ENCODE results near the gene SSC5D. TPM values are rescaled to one million over a fixed set of nuclear protein-coding genes. Genes with fewer than 3 reads are reported as not detected.

Gene SSC5D
- polyA plus RNA-seq, 3 donors: 0.08 TPM; not detected in 2

GRCh38 chr19:55543567-55543966 is 55.3 kb downstream of the SSC5D start:
- peaks cover 15 to 21% (median 21%) of the 10 kb centered on the region in 3 donors for H3K27me3 Mint-ChIP-seq (ENCODE audit: low read depth in 3 of 3)
- H3K4me3 Mint-ChIP-seq: no peak overlapping the region
- H3K27ac Mint-ChIP-seq: no peak overlapping the region
- H2AFZ ChIP-seq (ENCODE audit: insufficient read depth, low read depth, low read length, poor library complexity, severe bottlenecking): no peak overlapping the region
- no peaks in the 10 kb centered on the region for H3K9me3 ChIP-seq (replicated peaks in 1 of 2; ENCODE audit: control insufficient read depth in 1 of 2, insufficient read depth in 1 of 2, low read length in 2 of 2)
- H3K4me2 ChIP-seq (replicated peaks; ENCODE audit: extremely low read depth, low read length, poor library complexity, severe bottlenecking): no peak overlapping the region
- H3K79me2 ChIP-seq (ENCODE audit: insufficient read depth, low read length): no peaks in the 10 kb centered on the region
- H3K27ac ChIP-seq (ENCODE audit: low read depth in 1 of 2, low read length in 2 of 2): no peak overlapping the region
- no peaks in the 10 kb centered on the region for H3K27me3 ChIP-seq (ENCODE audit: control insufficient read depth in 2 of 2, insufficient read depth in 2 of 2, low read length in 2 of 2)
- H3K4me1 Mint-ChIP-seq: peaks cover 7% of the 10 kb centered on the region
- H3K9me3 Mint-ChIP-seq: peaks cover 0 to 5% (median 0%) of the 10 kb centered on the region in 7 donors
- DNase-seq: no peak
- H4K20me1 ChIP-seq (ENCODE audit: insufficient read depth, low read length): no peaks in the 10 kb centered on the region
- no peak for TF ChIP-seq CTCF (IDR thresholded peaks at IDR 0.05)
- H3K4me3 ChIP-seq (replicated peaks in 1 of 3; ENCODE audit: low read depth in 2 of 3, low read length in 3 of 3): no peak overlapping the region
- no peaks in the 10 kb centered on the region for H3K36me3 Mint-ChIP-seq
- intact Hi-C loops (cut with micrococcal nuclease): no loop called here
- peaks cover 0 to 7% of the 10 kb centered on the region in 2 donors for H3K4me1 ChIP-seq (ENCODE audit: control insufficient read depth in 1 of 2, insufficient read depth in 2 of 2, low read length in 2 of 2)
- H3K36me3 ChIP-seq (replicated peaks in 1 of 2; ENCODE audit: control insufficient read depth in 1 of 2, insufficient read depth in 2 of 2, low read length in 2 of 2): no peaks in the 10 kb centered on the region
- WGBS (ENCODE audit: insufficient coverage): 74% methylated on average over 4 of the region's 5 CpGs
- H3K9ac ChIP-seq (ENCODE audit: insufficient read depth, low read length, poor library complexity, severe bottlenecking): no peak overlapping the region

- H3K4me3 ChIP-seq (replicated peaks in 1 of 3; ENCODE audit: low read depth in 2 of 3, low read length in 3 of 3): no peak overlapping the region
- H3K4me3 Mint-ChIP-seq: no peak overlapping the region
- no peaks in the 10 kb centered on the region for H4K20me1 ChIP-seq (ENCODE audit: insufficient read depth, low read length)
- H3K9me3 Mint-ChIP-seq: peaks cover 0 to 5% (median 0%) of the 10 kb centered on the region in 7 donors
- H3K36me3 Mint-ChIP-seq: no peaks in the 10 kb centered on the region
- intact Hi-C loops (cut with micrococcal nuclease): no loop called here
- H3K9ac ChIP-seq (ENCODE audit: insufficient read depth, low read length, poor library complexity, severe bottlenecking): no peak overlapping the region
- peaks cover 7% of the 10 kb centered on the region for H3K4me1 Mint-ChIP-seq
- no peak for TF ChIP-seq CTCF (IDR thresholded peaks at IDR 0.05)
- H3K27me3 Mint-ChIP-seq (ENCODE audit: low read depth in 3 of 3): peaks cover 15 to 21% (median 21%) of the 10 kb centered on the region in 3 donors
- DNase-seq: no peak
- no peaks in the 10 kb centered on the region for H3K36me3 ChIP-seq (replicated peaks in 1 of 2; ENCODE audit: control insufficient read depth in 1 of 2, insufficient read depth in 2 of 2, low read length in 2 of 2)
- H3K9me3 ChIP-seq (replicated peaks in 1 of 2; ENCODE audit: control insufficient read depth in 1 of 2, insufficient read depth in 1 of 2, low read length in 2 of 2): no peaks in the 10 kb centered on the region
- H3K79me2 ChIP-seq (ENCODE audit: insufficient read depth, low read length): no peaks in the 10 kb centered on the region
- H2AFZ ChIP-seq (ENCODE audit: insufficient read depth, low read depth, low read length, poor library complexity, severe bottlenecking): no peak overlapping the region
- WGBS (ENCODE audit: insufficient coverage): 95% methylated on average over 12 of the region's 15 CpGs
- H3K4me2 ChIP-seq (replicated peaks; ENCODE audit: extremely low read depth, low read length, poor library complexity, severe bottlenecking): no peak overlapping the region
- no peaks in the 10 kb centered on the region for H3K27me3 ChIP-seq (ENCODE audit: control insufficient read depth in 2 of 2, insufficient read depth in 2 of 2, low read length in 2 of 2)
- H3K27ac Mint-ChIP-seq: no peak overlapping the region
- peaks cover 0 to 7% of the 10 kb centered on the region in 2 donors for H3K4me1 ChIP-seq (ENCODE audit: control insufficient read depth in 1 of 2, insufficient read depth in 2 of 2, low read length in 2 of 2)
- no peak overlapping the region for H3K27ac ChIP-seq (ENCODE audit: low read depth in 1 of 2, low read length in 2 of 2)
Observed at GRCh38 chr19:55544014-55544413, 55.8 kb downstream of the SSC5D start.
